ENCODE results near the gene THTPA.

Gene THTPA

GRCh38 chr14:23555882-23556699, at the start of gene THTPA:
Gene THTPA, plus strand, starts transcription at chr14:23556271. Its CDS starts 487 bp downstream, at chr14:23556758.
- peak; percentile 35 for DNase-seq

GRCh38 chr14:23512156-23512555, 43.9 kb upstream of the THTPA start:
- DNase-seq, result no peak

- DNase-seq, result no peak
Measured at GRCh38 chr14:23513005-23513817, 42.9 kb upstream of the THTPA start.

- DNase-seq, result no peak
Measured at GRCh38 chr14:23513818-23514643, 42.0 kb upstream of the THTPA start.

GRCh38 chr14:23514644-23514957, 41.5 kb upstream of the THTPA start:
- no peak for DNase-seq

- no peak for DNase-seq
Measured at GRCh38 chr14:23517650-23518326, 38.3 kb upstream of the THTPA start.

- DNase-seq, result no peak
Measured at GRCh38 chr14:23518709-23519108, 37.4 kb upstream of the THTPA start.

- no peak for DNase-seq
Measured at GRCh38 chr14:23520899-23521533, 35.1 kb upstream of the THTPA start.

GRCh38 chr14:23521785-23522640, 34.1 kb upstream of the THTPA start:
- no peak for DNase-seq

- DNase-seq, result no peak
Measured at GRCh38 chr14:23522643-23523198, 33.4 kb upstream of the THTPA start.

- no peak for DNase-seq
Measured at GRCh38 chr14:23523229-23524016, 32.6 kb upstream of the THTPA start.

- no peak for DNase-seq
Measured at GRCh38 chr14:23524954-23525353, 31.1 kb upstream of the THTPA start.

GRCh38 chr14:23525611-23526010, 30.5 kb upstream of the THTPA start:
- DNase-seq, result no peak

GRCh38 chr14:23528555-23528954, 27.5 kb upstream of the THTPA start:
- no peak for DNase-seq

- no peak for DNase-seq
Measured at GRCh38 chr14:23529016-23529415, 27.1 kb upstream of the THTPA start.

GRCh38 chr14:23530375-23531055, 25.6 kb upstream of the THTPA start:
- no peak for DNase-seq

- DNase-seq, result no peak
Measured at GRCh38 chr14:23531391-23531790, 24.7 kb upstream of the THTPA start.

GRCh38 chr14:23532658-23533057, 23.4 kb upstream of the THTPA start:
- DNase-seq, result no peak

- DNase-seq, result no peak
Measured at GRCh38 chr14:23533652-23534435, 22.2 kb upstream of the THTPA start.
